Measurements from ENCODE around the gene SERPINE1.
A peak's percentile ranks its signal among the peaks of the same experiment; 100 is the strongest.
"Not testable (repeated sequence)": the region's sequence is repeated elsewhere in the genome, so short reads cannot be mapped to it uniquely, and the experiment has no call there.

SERPINE1 gene

GRCh38 chr7:101116898-101117297 is 10.0 kb upstream of the SERPINE1 start:
- no peak overlapping the region for H3K27ac ChIP-seq (ENCODE audit: low read depth, low read length)

GRCh38 chr7:101118856-101119255 is 8.0 kb upstream of the SERPINE1 start:
- Histone ChIP-seq H2BK15ac (replicated peaks; ENCODE audit: low read depth) (no peak overlapping the region), H3K27me3 (ENCODE audit: insufficient read depth, low read length, poor library complexity) (no peaks in the 10 kb centered on the region), H4K8ac (ENCODE audit: low read depth, low read length) (no peak overlapping the region), H2BK120ac (ENCODE audit: low read depth, low read length) (no peak overlapping the region), H3K27ac (ENCODE audit: low read depth, low read length) (no peak overlapping the region), H3K79me2 (ENCODE audit: control insufficient read depth, insufficient read depth, low read length) (no peaks in the 10 kb centered on the region), H3K18ac (ENCODE audit: low read length) (no peak overlapping the region), H3K4me2 (ENCODE audit: low read length) (no peak overlapping the region), H3K4me1 (ENCODE audit: control insufficient read depth, low read depth, low read length) (peaks cover 4% of the 10 kb centered on the region), H4K5ac (ENCODE audit: low read length) (no peak overlapping the region), H3K56ac (ENCODE audit: low read length) (no peak overlapping the region), H3K9ac (ENCODE audit: low read length) (no peak overlapping the region), H3K79me1 (ENCODE audit: low read length) (no peaks in the 10 kb centered on the region), H2AK5ac (ENCODE audit: low read length) (no peak overlapping the region), H2BK5ac (ENCODE audit: low read length) (no peak overlapping the region), H3K23ac (ENCODE audit: low read length) (no peak overlapping the region), H3K4me3 (ENCODE audit: low read length) (no peak overlapping the region), H3K36me3 (ENCODE audit: control insufficient read depth, insufficient read depth, low read length) (no peaks in the 10 kb centered on the region), H3K4ac (ENCODE audit: low read depth, low read length) (no peak overlapping the region)
- no peak for DNase-seq
- WGBS (ENCODE audit: extremely low coverage, insufficient coverage, low lambda C conversion rate), result no CpG with 5 or more reads among the region's 3 CpGs

More at GRCh38 chr7:101116898-101117297, 10.0 kb upstream of the SERPINE1 start:
- no peaks in the 10 kb centered on the region for H3K79me1 ChIP-seq (ENCODE audit: low read length)
- H2AK5ac ChIP-seq (ENCODE audit: low read length), result no peak overlapping the region
- peak overlapping the region; percentile 44 for H3K56ac ChIP-seq (ENCODE audit: low read length)
- no peaks in the 10 kb centered on the region for H3K36me3 ChIP-seq (ENCODE audit: control insufficient read depth, insufficient read depth, low read length)
- no peak for DNase-seq
- no peak overlapping the region for H3K9ac ChIP-seq (ENCODE audit: low read length)
- no peak overlapping the region for H2BK15ac ChIP-seq (replicated peaks; ENCODE audit: low read depth)
- H3K4me2 ChIP-seq (ENCODE audit: low read length), result no peak overlapping the region
- H3K23ac ChIP-seq (ENCODE audit: low read length), result no peak overlapping the region
- H2BK120ac ChIP-seq (ENCODE audit: low read depth, low read length), result no peak overlapping the region
- no peaks in the 10 kb centered on the region for H3K79me2 ChIP-seq (ENCODE audit: control insufficient read depth, insufficient read depth, low read length)
- no peaks in the 10 kb centered on the region for H3K27me3 ChIP-seq (ENCODE audit: insufficient read depth, low read length, poor library complexity)
- no peak overlapping the region for H2BK5ac ChIP-seq (ENCODE audit: low read length)
- no peak overlapping the region for H4K8ac ChIP-seq (ENCODE audit: low read depth, low read length)
- no peaks in the 10 kb centered on the region for H3K4me1 ChIP-seq (ENCODE audit: control insufficient read depth, low read depth, low read length)
- no peak overlapping the region for H3K18ac ChIP-seq (ENCODE audit: low read length)
- H4K5ac ChIP-seq (ENCODE audit: low read length), result no peak overlapping the region
- H3K4me3 ChIP-seq (ENCODE audit: low read length), result no peak overlapping the region
- no peak overlapping the region for H3K4ac ChIP-seq (ENCODE audit: low read depth, low read length)
- WGBS (ENCODE audit: extremely low coverage, insufficient coverage, low lambda C conversion rate), result no CpG with 5 or more reads among the region's 10 CpGs

- Histone ChIP-seq H3K23ac (ENCODE audit: low read length) (no peak overlapping the region), H4K8ac (ENCODE audit: low read depth, low read length) (no peak overlapping the region), H2AK5ac (ENCODE audit: low read length) (no peak overlapping the region), H3K27ac (ENCODE audit: low read depth, low read length) (no peak overlapping the region), H3K27me3 (ENCODE audit: insufficient read depth, low read length, poor library complexity) (no peaks in the 10 kb centered on the region), H2BK15ac (replicated peaks; ENCODE audit: low read depth) (no peak overlapping the region), H3K56ac (ENCODE audit: low read length) (no peak overlapping the region), H3K4me1 (ENCODE audit: control insufficient read depth, low read depth, low read length) (peaks cover 4% of the 10 kb centered on the region), H3K4me2 (ENCODE audit: low read length) (no peak overlapping the region), H3K79me1 (ENCODE audit: low read length) (no peaks in the 10 kb centered on the region), H3K4ac (ENCODE audit: low read depth, low read length) (no peak overlapping the region), H3K18ac (ENCODE audit: low read length) (no peak overlapping the region), H3K9ac (ENCODE audit: low read length) (no peak overlapping the region), H3K36me3 (ENCODE audit: control insufficient read depth, insufficient read depth, low read length) (no peaks in the 10 kb centered on the region), H2BK5ac (ENCODE audit: low read length) (no peak overlapping the region), H2BK120ac (ENCODE audit: low read depth, low read length) (no peak overlapping the region), H4K5ac (ENCODE audit: low read length) (no peak overlapping the region), H3K4me3 (ENCODE audit: low read length) (no peak overlapping the region), H3K79me2 (ENCODE audit: control insufficient read depth, insufficient read depth, low read length) (no peaks in the 10 kb centered on the region)
- DNase-seq, result no peak
- whole genome bisulfite sequencing (ENCODE audit: extremely low coverage, insufficient coverage, low lambda C conversion rate), result no CpG with 5 or more reads among the region's 10 CpGs
Observed at GRCh38 chr7:101119876-101120275, 7.0 kb upstream of the SERPINE1 start.

- no peak overlapping the region for H2AK5ac ChIP-seq (ENCODE audit: low read length)
- H3K36me3 ChIP-seq (ENCODE audit: control insufficient read depth, insufficient read depth, low read length), result no peaks in the 10 kb centered on the region
- H2BK5ac ChIP-seq (ENCODE audit: low read length), result no peak overlapping the region
- no peak overlapping the region for H3K9ac ChIP-seq (ENCODE audit: low read length)
- no peaks in the 10 kb centered on the region for H3K27me3 ChIP-seq (ENCODE audit: insufficient read depth, low read length, poor library complexity)
- DNase-seq, result no peak
- H2BK120ac ChIP-seq (ENCODE audit: low read depth, low read length), result no peak overlapping the region
- H3K4me3 ChIP-seq (ENCODE audit: low read length), result no peak overlapping the region
- H3K27ac ChIP-seq (ENCODE audit: low read depth, low read length), result no peak overlapping the region
- no peaks in the 10 kb centered on the region for H3K79me2 ChIP-seq (ENCODE audit: control insufficient read depth, insufficient read depth, low read length)
- H3K4me1 ChIP-seq (ENCODE audit: control insufficient read depth, low read depth, low read length), result peaks cover 4% of the 10 kb centered on the region
- H3K4me2 ChIP-seq (ENCODE audit: low read length), result no peak overlapping the region
- no CpG with 5 or more reads among the region's 4 CpGs for WGBS (ENCODE audit: extremely low coverage, insufficient coverage, low lambda C conversion rate)
- H3K4ac ChIP-seq (ENCODE audit: low read depth, low read length), result no peak overlapping the region
- no peaks in the 10 kb centered on the region for H3K79me1 ChIP-seq (ENCODE audit: low read length)
- H4K8ac ChIP-seq (ENCODE audit: low read depth, low read length), result no peak overlapping the region
- no peak overlapping the region for H3K23ac ChIP-seq (ENCODE audit: low read length)
- no peak overlapping the region for H3K56ac ChIP-seq (ENCODE audit: low read length)
- H3K18ac ChIP-seq (ENCODE audit: low read length), result peak overlapping the region; percentile 22
- no peak overlapping the region for H2BK15ac ChIP-seq (replicated peaks; ENCODE audit: low read depth)
- H4K5ac ChIP-seq (ENCODE audit: low read length), result no peak overlapping the region
Observed at GRCh38 chr7:101120315-101120714, 6.6 kb upstream of the SERPINE1 start.

- peak overlapping the region; percentile 61 for H3K27ac ChIP-seq (ENCODE audit: low read depth, low read length)
Observed at GRCh38 chr7:101121631-101121990, 5.3 kb upstream of the SERPINE1 start.

More at GRCh38 chr7:101121631-101121990, 5.3 kb upstream of the SERPINE1 start:
- not testable (repeated sequence) for H2BK5ac ChIP-seq (ENCODE audit: low read length); H4K8ac ChIP-seq (ENCODE audit: low read depth, low read length); H2BK120ac ChIP-seq (ENCODE audit: low read depth, low read length); H2BK15ac ChIP-seq (replicated peaks; ENCODE audit: low read depth); H3K9ac ChIP-seq (ENCODE audit: low read length); H3K79me2 ChIP-seq (ENCODE audit: control insufficient read depth, insufficient read depth, low read length); H3K4me1 ChIP-seq (ENCODE audit: control insufficient read depth, low read depth, low read length); H3K4me3 ChIP-seq (ENCODE audit: low read length); H3K4me2 ChIP-seq (ENCODE audit: low read length); H4K5ac ChIP-seq (ENCODE audit: low read length); DNase-seq; H3K27me3 ChIP-seq (ENCODE audit: insufficient read depth, low read length, poor library complexity); H3K36me3 ChIP-seq (ENCODE audit: control insufficient read depth, insufficient read depth, low read length); H3K79me1 ChIP-seq (ENCODE audit: low read length); H3K4ac ChIP-seq (ENCODE audit: low read depth, low read length); H2AK5ac ChIP-seq (ENCODE audit: low read length); H3K23ac ChIP-seq (ENCODE audit: low read length)
- no CpG with 5 or more reads among the region's 9 CpGs for WGBS (ENCODE audit: extremely low coverage, insufficient coverage, low lambda C conversion rate)
- H3K56ac ChIP-seq (ENCODE audit: low read length), result peak overlapping the region; percentile 34
- H3K18ac ChIP-seq (ENCODE audit: low read length), result peak overlapping the region; percentile 52
